Measurements from ENCODE around the gene ZC3HAV1L.
"Not testable (repeated sequence)": the region's sequence is repeated elsewhere in the genome, so short reads cannot be mapped to it uniquely, and the experiment has no call there.

The ZC3HAV1L gene

GRCh38 chr7:139035586-139036353 lies at the start of gene ZC3HAV1L:
Gene ZC3HAV1L (minus strand): TSS chr7:139036042. CDS start chr7:139036017, 25 bp downstream.
- DNase-seq (ENCODE audit: low read depth): peak; percentile 7

- no peak for DNase-seq (ENCODE audit: low read depth)
Measured at GRCh38 chr7:139084709-139085108, 48.9 kb upstream of the ZC3HAV1L start.

GRCh38 chr7:139081584-139081983 lies 45.7 kb upstream of the ZC3HAV1L start:
- DNase-seq (ENCODE audit: low read depth): no peak

GRCh38 chr7:139080905-139081304 lies 45.1 kb upstream of the ZC3HAV1L start:
- DNase-seq (ENCODE audit: low read depth): no peak

- no peak for DNase-seq (ENCODE audit: low read depth)
Measured at GRCh38 chr7:139079861-139080260, 44.0 kb upstream of the ZC3HAV1L start.

- no peak for DNase-seq (ENCODE audit: low read depth)
Measured at GRCh38 chr7:139078911-139079310, 43.1 kb upstream of the ZC3HAV1L start.

GRCh38 chr7:139078399-139078798 lies 42.6 kb upstream of the ZC3HAV1L start:
- no peak for DNase-seq (ENCODE audit: low read depth)

GRCh38 chr7:139077706-139078105 lies 41.9 kb upstream of the ZC3HAV1L start:
- DNase-seq (ENCODE audit: low read depth): not testable (repeated sequence)

- DNase-seq (ENCODE audit: low read depth): no peak
Measured at GRCh38 chr7:139075871-139076686, 40.2 kb upstream of the ZC3HAV1L start.

- DNase-seq (ENCODE audit: low read depth): peak; percentile 24
Measured at GRCh38 chr7:139075031-139075652, 39.3 kb upstream of the ZC3HAV1L start.

GRCh38 chr7:139072796-139073195 lies 37.0 kb upstream of the ZC3HAV1L start:
- no peak for DNase-seq (ENCODE audit: low read depth)

GRCh38 chr7:139071680-139072079 lies 35.8 kb upstream of the ZC3HAV1L start:
- DNase-seq (ENCODE audit: low read depth): no peak

GRCh38 chr7:139068544-139069399 lies 32.9 kb upstream of the ZC3HAV1L start:
- DNase-seq (ENCODE audit: low read depth): no peak

- no peak for DNase-seq (ENCODE audit: low read depth)
Measured at GRCh38 chr7:139066315-139066714, 30.5 kb upstream of the ZC3HAV1L start.

GRCh38 chr7:139065323-139065722 lies 29.5 kb upstream of the ZC3HAV1L start:
- DNase-seq (ENCODE audit: low read depth): no peak

GRCh38 chr7:139061416-139061815 lies 25.6 kb upstream of the ZC3HAV1L start:
- no peak for DNase-seq (ENCODE audit: low read depth)

- DNase-seq (ENCODE audit: low read depth): no peak
Measured at GRCh38 chr7:139060695-139061237, 24.9 kb upstream of the ZC3HAV1L start.

GRCh38 chr7:139059905-139060304 lies 24.1 kb upstream of the ZC3HAV1L start:
- DNase-seq (ENCODE audit: low read depth): no peak

- no peak for DNase-seq (ENCODE audit: low read depth)
Measured at GRCh38 chr7:139058943-139059342, 23.1 kb upstream of the ZC3HAV1L start.

GRCh38 chr7:139055674-139056073 lies 19.8 kb upstream of the ZC3HAV1L start:
- no peak for DNase-seq (ENCODE audit: low read depth)

- DNase-seq (ENCODE audit: low read depth): not testable (repeated sequence)
Measured at GRCh38 chr7:139054656-139055055, 18.8 kb upstream of the ZC3HAV1L start.
